DND-41 (cell line): ENCODE results near the gene CCSAP.

Source experiments
- CTCF ChIP-seq: IDR thresholded peaks from 2 replicates; pipeline ENCODE4 v1.5.1; 2012; ENCODE audit warnings: borderline replicate concordance, low read length, moderate library complexity, mild to moderate bottlenecking; ENCODE audit not compliant: poor library complexity, severe bottlenecking; ENCODE audit errors: extremely low read depth
- EZH2 ChIP-seq: IDR thresholded peaks from 3 replicates; pipeline ENCODE4 v1.6.1; 2012; ENCODE audit warnings: borderline replicate concordance, low read depth, mild to moderate bottlenecking, moderate library complexity, low read length, inconsistent platforms; ENCODE audit not compliant: severe bottlenecking

DNA sequence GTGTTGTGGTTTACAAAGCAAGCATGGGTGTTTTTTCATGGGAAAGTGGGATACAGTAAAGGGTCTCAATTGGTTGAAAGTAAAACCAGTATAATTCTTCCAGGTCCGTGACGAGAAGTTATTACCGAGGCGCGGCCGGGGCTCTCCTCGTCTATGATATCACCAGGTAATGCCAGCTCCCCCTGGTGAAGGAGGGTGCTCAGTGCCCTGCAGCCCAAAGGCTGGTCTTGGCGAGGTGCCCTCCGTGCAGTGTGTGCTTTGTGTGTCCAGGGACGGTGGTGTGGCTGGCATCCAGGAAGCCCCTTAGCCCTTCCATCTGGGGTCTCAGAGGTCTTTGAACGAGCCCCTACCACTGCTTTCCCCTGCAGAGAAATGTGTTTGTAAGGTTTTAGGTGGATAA lies 47.1 kb downstream of the CCSAP start:
- TF ChIP-seq CTCF (no peak), EZH2 (no peak)
